ENCODE data around the gene STK11.

The STK11 gene

DNA sequence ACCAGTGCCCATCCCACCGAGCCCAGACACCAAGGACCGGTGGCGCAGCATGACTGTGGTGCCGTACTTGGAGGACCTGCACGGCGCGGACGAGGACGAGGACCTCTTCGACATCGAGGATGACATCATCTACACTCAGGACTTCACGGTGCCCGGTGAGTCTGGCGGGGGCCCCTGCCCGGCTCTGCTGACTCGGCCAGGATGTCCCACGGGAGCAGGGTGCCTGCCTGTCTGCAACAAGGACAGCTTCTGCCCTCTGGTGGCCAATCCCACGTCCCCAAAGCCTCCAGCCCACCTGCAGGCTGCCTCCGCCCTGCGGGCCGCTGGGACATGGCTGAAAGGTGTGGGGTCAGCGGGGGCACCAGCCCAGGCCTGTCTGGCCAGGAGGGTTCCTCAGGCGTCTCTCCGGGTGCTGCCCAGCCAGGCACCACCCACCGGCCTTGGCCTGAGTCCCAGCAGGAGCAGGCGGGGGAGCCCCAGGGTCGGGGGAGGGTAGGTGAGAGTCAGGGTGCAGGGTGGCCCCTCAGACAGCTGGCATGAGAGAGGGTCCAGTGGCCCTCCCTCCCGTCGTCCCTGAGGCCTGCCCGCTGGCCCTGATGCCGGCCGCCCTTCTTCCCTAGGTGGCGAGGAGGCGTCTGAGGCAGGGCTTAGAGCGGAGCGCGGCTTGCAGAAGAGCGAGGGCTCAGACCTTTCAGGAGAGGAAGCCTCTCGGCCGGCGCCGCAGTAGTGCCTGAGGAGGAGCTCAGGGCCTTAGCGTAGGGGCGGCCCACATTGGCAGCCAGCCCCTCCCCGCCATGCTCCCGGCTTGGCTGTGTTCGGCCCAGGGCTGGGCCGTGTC, 17.7 kb downstream of the STK11 start:
- DNase-seq, result no peak

DNA sequence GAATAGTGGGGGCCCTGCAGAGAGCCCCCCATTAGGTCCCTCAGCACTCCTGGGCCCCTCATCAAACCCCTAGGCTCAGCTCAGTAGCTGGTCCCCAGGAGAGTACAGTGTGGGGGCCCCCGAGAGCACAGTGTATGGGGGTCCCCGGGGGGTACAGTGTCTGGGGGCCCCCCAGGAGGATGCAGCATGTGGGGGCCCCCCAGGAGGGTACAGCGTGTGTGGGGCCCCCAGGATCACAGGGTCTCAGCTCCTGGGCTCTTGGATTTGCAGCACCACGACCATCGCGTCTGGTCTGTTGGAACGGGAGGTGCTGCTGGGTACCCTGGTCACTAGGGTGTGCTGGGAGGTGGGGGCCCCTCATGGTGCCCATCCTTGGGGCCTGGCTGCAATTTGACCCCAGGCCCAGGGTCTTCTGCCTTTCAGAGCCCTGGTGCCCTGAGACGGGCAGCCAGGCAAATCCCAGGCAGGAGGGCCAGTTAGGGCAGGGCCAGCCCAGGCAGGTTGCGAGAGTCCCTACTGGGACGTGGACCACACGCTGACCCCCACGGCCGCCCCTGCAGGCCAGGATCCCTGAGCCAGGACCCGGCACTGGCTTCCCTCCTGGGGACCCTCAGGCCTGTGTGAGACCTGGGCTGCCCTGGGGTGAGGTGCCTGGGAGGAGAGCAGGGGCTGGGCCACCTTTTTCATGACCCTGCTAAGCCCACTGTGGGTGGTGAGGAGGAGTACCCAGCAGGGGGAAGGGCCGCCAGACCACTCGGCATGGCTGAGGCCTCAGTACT, 18.7 kb downstream of the STK11 start:
- no peak for DNase-seq

DNA sequence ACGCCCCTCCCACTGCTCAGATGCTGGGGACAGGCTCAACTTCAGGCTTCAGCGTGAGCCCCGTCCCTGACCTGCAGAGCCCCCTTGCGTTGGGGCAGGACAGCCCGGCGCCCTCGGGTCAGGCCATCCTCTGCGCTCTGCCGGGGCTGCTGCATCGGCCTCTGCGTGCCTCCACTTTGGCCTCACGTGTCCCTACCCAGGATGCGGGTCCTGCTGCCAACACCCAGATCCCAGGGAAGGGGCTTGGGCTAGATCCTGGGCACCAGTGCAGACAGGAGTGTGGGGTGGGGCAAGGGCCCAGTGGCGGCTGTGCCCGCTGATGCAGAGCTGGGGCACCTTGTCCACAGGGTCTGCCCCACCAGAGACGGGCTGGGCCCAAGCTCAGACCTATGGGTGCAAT, 19.3 kb downstream of the STK11 start:
- no peak for DNase-seq

DNA sequence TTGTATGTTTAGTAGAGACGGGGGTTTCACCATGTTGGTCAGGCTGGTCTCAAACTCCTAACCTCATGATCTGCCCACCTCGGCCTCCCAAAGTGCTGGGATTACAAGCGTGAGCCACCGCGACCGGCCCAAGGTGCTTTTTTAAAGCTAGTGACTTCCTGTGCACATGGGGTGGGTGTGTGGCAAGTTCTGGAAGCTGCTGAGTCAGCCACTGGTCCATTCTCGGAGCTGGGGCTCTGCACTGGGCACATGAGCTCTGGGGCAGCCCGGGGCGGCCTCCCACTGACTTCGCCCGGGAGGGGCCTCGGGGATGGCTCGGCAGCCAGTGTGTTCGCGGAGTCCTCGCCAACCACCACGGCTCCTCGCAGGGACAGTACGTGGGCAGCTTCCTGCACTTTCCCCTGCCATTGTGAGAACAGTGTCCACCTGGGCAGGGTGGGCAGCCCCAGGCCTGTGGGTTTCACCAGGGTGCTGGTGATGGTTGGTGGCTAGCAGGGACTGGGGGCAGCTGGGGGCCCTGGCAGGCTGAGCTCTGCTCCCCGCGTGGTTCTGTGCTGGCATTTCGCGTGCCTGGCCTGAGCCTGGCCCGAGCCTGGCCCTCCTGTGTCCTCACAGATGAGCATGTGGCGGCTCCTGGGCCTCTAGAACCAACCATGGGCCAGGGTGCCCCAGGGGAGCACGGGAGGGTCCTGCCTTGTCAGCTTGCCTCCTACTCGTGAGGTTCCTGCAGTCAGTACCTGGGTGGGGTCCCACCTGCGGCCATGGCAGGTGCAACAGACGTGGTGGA, 20.1 kb downstream of the STK11 start:
- no peak for DNase-seq

DNA sequence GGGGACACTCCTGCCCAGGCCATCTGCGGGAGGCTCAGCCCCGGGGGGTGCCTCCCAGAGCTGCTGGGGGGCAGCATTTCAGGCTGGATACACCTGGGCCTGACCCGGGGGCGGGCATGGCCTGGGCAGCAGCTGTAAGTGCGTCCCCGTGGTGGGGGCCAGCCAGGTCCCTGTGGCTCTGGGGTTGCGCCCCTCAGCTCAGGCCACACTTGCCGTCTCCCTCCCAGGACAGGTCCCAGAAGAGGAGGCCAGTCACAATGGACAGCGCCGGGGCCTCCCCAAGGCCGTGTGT, 20.6 kb downstream of the STK11 start:
- no peak for DNase-seq

DNA sequence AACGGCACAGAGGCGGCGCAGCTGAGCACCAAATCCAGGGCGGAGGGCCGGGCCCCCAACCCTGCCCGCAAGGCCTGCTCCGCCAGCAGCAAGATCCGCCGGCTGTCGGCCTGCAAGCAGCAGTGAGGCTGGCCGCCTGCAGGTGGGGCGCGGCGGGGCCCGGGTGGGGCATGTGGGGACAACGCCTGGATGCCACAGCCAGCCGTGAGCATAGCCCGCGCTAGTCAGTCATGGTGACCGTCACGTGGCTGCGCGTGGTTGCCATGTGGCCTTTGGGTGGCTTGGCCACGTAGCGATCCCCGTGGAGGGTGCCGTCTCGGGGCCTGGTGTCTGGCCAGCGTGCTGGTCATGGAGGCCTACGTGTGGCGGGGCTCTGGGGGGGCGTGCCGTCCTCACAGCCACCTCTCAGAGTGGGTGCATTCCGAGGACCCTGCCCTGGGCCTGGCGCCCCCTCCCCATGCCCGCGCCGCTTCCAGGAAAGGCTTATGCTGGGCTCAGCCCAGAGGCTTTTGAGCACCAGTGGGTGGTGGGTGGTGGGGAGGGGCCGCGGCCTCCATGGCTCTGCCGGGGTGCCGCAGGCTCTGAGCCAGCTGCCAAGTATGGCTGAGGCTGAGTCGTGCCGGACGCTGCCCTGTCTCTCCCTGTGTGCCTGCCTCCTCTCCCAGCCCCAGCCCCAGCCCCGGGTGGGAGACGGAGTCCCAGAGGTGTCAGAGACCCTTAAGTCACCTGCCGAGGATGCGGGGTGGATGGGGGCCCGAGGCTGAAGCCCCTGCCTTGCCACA, 21.1 kb downstream of the STK11 start:
- DNase-seq, result no peak

DNA sequence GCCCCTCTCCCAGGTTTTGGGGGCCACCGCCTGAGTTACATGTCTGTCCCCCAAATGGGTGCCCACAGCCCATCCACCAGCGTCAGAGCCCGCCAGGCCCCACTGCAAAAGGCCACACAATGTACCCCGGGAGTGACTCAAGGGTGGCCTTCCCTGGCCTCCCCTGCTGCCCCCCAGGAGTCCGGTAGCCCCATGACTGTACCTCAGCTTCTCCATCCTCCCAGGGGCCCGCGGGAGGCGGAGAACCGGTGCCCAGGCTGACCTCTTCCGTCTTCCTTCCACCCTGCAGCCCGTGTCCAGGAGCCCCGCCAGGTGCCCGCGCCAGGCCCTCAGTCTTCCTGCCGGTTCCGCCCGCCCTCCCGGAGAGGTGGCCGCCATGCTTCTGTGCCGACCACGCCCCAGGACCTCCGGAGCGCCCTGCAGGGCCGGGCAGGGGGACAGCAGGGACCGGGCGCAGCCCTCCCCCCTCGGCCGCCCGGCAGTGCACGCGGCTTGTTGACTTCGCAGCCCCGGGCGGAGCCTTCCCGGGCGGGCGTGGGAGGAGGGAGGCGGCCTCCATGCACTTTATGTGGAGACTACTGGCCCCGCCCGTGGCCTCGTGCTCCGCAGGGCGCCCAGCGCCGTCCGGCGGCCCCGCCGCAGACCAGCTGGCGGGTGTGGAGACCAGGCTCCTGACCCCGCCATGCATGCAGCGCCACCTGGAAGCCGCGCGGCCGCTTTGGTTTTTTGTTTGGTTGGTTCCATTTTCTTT, 21.9 kb downstream of the STK11 start:
- no peak for DNase-seq

DNA sequence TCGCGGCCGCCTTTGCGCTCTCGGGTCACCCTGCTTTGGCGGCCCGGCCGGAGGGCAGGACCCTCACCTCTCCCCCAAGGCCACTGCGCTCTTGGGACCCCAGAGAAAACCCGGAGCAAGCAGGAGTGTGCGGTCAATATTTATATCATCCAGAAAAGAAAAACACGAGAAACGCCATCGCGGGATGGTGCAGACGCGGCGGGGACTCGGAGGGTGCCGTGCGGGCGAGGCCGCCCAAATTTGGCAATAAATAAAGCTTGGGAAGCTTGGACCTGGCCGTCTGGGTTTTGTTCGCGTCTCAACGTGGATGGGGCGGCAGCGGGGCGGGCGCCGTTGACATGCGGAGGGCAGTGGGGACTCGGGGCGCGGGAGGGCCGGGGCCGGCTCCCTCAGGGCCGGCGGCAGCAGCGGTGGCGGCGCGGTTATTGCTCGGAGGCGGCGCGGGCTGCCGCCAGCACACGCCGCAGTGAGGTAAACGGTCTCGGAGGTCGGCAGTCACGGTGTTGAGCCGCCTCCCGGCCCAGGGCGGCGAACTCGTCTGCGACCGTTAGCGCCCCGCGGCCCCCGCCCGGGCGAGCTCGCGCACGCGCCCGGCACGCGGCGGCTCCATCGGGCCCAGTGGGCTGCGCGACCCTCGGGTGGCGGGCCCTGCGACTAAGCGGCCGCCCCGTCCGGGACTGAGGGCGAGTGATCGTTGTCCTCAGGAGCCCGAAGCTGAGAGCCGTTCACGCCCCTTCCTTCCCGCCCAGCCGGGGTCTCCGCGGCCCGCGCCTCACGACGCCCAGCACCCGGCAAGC, 22.8 kb downstream of the STK11 start:
- DNase-seq, result no peak

DNA sequence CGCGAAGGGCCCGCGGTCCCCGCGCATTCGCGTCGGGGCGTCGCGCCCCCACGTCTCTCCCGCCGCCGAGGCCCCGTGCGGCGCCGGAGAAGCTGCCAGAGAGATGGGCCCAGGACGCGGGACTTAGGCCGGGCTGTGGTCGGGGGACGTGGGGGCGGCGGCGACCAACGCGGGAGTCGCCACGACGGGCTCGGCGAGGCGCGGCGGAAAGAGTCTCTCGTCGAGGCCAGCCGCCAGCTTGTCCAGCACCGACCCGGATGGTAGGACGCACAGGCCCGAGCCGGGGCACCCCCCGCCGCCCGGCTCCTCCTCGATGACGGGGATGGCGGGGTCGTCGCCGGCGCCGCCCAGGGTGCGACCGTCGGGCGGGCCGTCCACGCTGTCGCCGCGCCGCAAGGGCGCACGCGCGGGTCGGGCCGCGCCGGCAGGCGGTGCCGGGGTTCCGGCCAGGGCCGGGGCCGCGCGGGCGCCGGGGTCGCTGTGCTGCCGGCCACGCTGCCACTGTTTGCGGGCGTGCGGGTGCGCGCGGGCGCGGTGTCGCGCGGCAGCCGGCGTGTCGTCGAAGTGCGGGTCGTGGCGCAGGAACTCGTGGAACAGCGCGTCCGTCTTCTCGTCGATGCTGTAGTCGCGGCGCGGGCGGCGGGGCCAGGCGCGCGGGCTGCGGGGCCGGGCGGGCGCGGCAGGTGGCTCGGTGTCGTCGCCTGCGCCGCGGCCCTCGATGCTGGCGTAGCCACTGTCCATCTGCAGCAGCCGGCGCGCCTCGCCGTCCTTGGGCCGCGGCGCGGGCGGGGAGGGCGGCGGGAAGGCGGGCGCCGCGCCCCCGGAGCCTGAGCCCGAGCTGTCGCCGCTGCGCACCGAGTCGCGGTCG, 23.7 kb downstream of the STK11 start:
- no peak for DNase-seq

DNA sequence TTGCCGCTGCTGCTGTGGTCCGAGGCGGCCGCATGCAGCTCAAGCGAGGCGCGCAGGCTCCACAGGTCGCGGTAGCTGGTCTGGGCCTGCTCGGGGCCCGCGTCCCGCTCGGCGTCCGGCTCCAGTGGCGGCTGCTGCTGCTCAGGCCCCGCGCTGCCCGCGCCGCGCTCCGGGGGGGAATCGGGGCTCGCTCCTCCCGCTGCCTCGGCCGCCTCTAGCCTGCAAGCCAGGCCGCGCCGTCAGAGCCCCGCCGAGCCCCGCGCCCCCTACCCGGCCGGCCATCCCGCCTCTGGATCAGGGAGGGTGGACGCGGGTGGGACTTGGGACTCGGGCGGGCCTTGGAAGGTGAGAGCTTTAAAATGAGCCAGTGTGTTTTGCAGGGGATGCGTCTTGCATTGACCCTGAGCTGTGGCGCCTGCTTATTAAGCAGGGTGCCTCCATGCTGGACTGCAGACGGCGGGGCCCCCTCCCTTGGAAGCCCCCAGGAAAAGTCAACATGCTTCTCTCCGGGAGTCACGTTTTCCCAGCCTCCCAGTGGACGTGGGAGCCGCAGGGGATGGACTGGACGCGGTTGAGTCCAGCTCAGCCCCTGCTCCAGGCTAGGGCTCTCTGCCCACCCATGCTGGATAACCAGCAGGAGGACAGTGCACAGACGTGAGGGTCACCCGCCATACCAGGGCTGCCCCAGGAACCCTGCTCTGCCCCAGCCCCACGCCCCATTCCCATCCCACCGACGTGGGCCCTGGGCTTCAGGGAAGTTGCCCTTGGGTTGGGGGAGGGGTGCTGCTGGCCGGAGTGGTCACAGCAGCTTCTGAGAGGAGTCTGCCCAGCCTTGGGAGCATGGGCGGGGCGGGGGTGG, 24.6 kb downstream of the STK11 start:
- no peak for DNase-seq

DNA sequence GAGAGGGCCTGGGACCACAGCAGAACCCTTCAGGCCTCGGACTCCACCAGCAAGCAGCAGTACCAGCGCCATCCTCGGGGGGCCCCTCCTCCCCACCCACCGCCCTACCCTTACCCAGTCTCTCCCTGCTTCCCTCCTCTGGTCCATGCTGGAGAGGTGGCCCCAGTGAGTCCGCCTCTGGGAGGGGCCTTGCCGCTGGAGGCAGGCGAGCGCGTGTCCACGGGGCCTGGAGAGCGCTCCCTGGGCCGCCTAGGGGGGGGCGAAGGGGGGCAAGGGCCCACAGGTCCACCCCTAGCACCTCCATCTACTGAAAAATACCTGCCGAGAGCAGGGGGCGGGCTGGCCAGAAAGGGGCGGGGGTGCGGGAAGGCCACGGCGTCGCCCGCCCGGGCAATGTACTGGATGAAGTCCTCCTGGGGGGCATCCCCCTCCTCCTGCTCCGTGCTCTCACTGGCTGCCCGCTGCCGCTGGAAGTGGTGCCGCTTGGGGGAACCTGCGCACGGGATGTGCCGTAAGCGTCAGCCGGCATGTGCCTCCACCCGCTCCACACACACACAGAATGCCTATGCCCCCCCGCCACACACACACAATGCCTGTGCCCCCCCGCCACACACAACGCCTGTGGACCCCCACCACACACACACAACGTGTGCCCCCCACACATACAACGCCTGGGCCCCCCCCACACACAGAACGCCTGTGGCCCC, 25.4 kb downstream of the STK11 start:
- DNase-seq, result no peak

DNA sequence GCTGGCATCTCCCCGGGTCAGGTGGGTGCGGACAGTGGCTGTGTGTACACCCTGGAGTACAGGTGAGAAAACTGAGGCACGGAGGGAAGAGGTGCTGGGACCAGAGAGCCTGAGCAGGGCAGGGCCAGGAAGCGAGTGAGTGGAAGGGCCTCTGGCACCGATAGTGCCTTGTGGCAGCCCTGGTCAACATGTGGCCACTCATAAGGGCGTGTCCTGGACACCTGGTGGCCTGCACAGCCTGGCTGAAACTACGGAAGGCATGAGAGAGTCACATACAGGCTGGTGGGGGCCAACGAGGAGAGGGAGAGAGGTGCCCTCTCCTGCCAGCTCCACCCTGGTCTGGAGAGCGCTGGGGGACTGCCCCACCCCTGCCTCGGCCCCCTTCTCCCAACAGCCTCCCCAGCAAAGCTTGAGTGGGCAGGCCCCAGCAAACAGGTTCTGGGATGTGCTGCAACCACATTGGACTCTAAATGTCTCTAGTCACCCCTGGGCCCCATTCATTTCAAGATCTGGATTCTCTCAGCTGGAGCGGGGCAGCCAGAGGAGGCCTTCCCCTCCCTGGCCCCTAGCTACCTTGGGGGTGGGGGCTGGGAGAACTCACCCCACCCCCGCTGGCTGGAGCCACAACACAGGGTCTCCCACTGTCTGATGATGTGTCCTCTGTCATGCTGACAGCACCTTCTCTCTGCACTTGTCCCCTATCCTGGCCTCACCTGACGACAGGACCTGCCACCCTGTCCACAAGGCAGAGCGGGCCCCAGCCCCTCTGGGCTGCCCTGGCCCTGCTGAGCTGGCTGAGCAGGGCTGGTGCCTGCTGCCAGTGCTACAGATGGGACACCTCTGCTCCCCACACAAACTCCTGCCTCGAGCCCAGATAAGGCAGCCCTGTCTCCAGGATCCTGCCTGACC, 26.4 kb downstream of the STK11 start:
- no peak for DNase-seq

DNA sequence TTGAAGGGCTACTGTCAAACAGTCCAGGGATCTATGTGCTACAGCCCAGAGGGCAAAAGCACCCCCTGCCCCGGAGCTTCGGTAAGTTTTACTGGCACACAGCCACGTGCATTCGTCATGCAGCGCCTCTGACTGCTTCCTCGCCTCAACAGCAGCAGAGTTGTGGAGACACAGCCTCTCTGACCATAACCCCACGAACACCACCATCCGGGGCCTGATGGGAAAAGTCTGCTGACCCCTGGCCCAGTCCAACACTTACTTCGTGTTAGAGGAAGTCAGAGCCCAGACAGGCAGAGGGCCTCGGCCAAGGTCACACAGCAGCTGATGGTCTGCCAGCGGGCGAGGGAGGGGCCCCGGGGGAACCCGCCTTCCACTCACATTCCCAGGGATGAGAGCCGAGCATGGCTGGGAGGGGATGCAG, 27.1 kb downstream of the STK11 start:
- peak in 2 of 58 donors; percentile 6 to 16 for DNase-seq

DNA sequence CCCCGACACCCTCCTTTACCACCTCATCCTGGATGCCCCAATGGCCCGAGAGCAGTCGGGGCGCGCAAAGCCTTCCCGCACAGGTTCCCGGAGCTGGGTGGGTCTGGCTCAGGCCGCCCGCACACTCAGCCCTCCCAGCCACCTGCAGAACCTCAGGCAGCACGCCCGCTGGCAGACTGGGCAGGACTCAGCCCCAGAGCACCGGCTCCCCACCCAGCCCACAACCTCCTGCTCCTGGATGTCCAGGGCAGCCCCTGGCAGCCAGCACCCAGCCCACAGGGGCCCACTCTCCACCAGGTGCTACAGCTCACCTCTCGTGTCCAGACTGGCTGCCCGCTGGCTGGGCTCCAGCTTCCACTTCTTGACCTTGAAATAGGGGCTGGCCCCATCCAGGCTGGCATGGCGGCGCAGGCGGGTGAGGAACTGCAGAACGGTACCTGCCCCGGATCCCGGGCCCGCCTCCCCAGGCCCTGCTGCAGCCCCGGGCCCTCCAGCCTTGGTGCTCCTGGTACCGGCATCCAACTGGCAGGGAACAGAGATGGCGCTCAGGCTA, 27.6 kb downstream of the STK11 start:
- no peak for DNase-seq

Measured in anterior cingulate cortex (tissue), 58 donors.